SK-N-SH (cell line): ENCODE results near the gene BMP4.

Experiments
- POLR2AphosphoS5 ChIP-seq: IDR thresholded peaks from 2 replicates; pipeline ENCODE4 v1.6.1; 2012; ENCODE audit warnings: low read depth, low read length
- RXRA ChIP-seq: IDR thresholded peaks from 2 replicates; pipeline ENCODE4 v1.4.0; 2012; ENCODE audit warnings: low read depth, mild to moderate bottlenecking, borderline replicate concordance
- SIN3A ChIP-seq: IDR thresholded peaks from 2 replicates; pipeline ENCODE4 v1.6.1; 2012; ENCODE audit warnings: low read depth, mild to moderate bottlenecking, low read length, moderate library complexity, borderline replicate concordance
- TF ChIP-seq, protein P1 (sequence below): fragments of 200-600 bp; sonication (generic); IDR thresholded peaks from 2 replicates; pipeline ENCODE4 v1.6.1; 2017; ENCODE audit warnings: antibody characterized with exemption, mild to moderate bottlenecking, moderate library complexity

DNA sequence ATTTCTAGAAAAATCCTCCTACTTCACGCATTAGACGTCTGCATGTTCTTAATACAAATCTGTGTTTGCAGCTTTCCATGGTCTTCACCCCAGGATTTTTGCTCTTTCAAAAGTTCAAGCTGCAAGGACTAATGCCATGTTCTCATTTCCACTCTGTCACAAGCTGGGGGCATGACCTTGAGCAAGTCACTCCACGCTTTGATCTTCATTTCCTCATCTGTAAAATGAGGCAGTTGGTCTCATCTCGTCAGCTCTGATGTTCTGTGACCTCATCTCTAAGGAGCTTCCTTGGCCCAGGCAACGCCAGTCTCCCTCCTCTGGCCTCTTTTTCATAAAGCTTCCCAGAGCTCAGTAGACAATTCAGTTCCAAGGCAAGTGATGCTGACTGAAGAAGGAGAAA lies 18.8 kb upstream of the BMP4 start:
- TF ChIP-seq POLR2AphosphoS5 (no peak), SIN3A (no peak), RXRA (no peak)
- TF ChIP-seq, protein P1, sequence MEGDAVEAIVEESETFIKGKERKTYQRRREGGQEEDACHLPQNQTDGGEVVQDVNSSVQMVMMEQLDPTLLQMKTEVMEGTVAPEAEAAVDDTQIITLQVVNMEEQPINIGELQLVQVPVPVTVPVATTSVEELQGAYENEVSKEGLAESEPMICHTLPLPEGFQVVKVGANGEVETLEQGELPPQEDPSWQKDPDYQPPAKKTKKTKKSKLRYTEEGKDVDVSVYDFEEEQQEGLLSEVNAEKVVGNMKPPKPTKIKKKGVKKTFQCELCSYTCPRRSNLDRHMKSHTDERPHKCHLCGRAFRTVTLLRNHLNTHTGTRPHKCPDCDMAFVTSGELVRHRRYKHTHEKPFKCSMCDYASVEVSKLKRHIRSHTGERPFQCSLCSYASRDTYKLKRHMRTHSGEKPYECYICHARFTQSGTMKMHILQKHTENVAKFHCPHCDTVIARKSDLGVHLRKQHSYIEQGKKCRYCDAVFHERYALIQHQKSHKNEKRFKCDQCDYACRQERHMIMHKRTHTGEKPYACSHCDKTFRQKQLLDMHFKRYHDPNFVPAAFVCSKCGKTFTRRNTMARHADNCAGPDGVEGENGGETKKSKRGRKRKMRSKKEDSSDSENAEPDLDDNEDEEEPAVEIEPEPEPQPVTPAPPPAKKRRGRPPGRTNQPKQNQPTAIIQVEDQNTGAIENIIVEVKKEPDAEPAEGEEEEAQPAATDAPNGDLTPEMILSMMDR: no peak
